Liver (tissue), 9 donors: ENCODE measurements around the gene MSI2. TPM values are rescaled to one million over a fixed set of nuclear protein-coding genes. Genes with fewer than 3 reads are reported as not detected.

Source experiments
- DNase-seq: peaks from one replicate; pipeline ENCODE4 v3.0.0-alpha.2; 2017; ENCODE audit warnings: low spot score
- H3K27ac ChIP-seq, 2 donors: one replicate each; pipeline ENCODE4 v1.7.0; 2013; ENCODE audit warnings: inconsistent platforms in 2 of 2, low read length in 2 of 2, control low read depth in 1 of 2, low read depth in 1 of 2, mild to moderate bottlenecking in 1 of 2
- H3K27me3 ChIP-seq, 4 donors: one replicate each; pipeline versions ENCODE4 v1.6.1 to v1.7.0; 2013; ENCODE audit warnings: low read length in 3 of 4, inconsistent platforms in 1 of 4, mild to moderate bottlenecking in 1 of 4, moderate library complexity in 1 of 4; ENCODE audit not compliant: control insufficient read depth in 4 of 4, insufficient read depth in 4 of 4
- H3K36me3 ChIP-seq, 4 donors: one replicate each; pipeline versions ENCODE4 v1.6.1 to v1.7.0; 2013; ENCODE audit warnings: low read length in 3 of 4, mild to moderate bottlenecking in 3 of 4, low read depth in 1 of 4, moderate library complexity in 1 of 4; ENCODE audit not compliant: control insufficient read depth in 4 of 4, insufficient read depth in 3 of 4
- H3K4me1 ChIP-seq, 4 donors: one replicate each; pipeline versions ENCODE4 v1.6.1 to v1.7.0; 2013; ENCODE audit warnings: low read length in 3 of 4, mild to moderate bottlenecking in 3 of 4, moderate library complexity in 1 of 4; ENCODE audit not compliant: control insufficient read depth in 4 of 4, insufficient read depth in 4 of 4
- H3K4me3 ChIP-seq, 3 donors: one replicate each; pipeline versions ENCODE4 v1.6.1 to v1.7.0; 2013; ENCODE audit warnings: low read length in 3 of 3, control low read depth in 1 of 3, low read depth in 1 of 3, mild to moderate bottlenecking in 1 of 3
- H3K9ac ChIP-seq, 2 donors: one replicate each; pipeline ENCODE4 v1.7.0; 2013; ENCODE audit warnings: low read length in 2 of 2, mild to moderate bottlenecking in 2 of 2, moderate library complexity in 2 of 2, control low read depth in 1 of 2, low read depth in 1 of 2
- H3K9me3 ChIP-seq, 4 donors: one replicate each; pipeline versions ENCODE4 v1.6.1 to v1.7.0; 2013; ENCODE audit warnings: low read length in 3 of 4; ENCODE audit not compliant: control insufficient read depth in 4 of 4
- ATF3 ChIP-seq: IDR thresholded peaks from 2 replicates; pipeline ENCODE4 v1.6.1; 2016; ENCODE audit warnings: antibody characterized with exemption
- CTCF ChIP-seq: fragments of 150-350 bp; IDR thresholded peaks from 2 replicates; pipeline ENCODE4 v1.5.1; 2017; ENCODE audit warnings: improper control_type of control experiment, low read depth, low read length; ENCODE audit not compliant: missing input control
- EGR1 ChIP-seq, 2 donors: IDR thresholded peaks; 2 replicates each; pipeline ENCODE4 v1.6.1; 2016 to 2018; ENCODE audit warnings: antibody characterized with exemption in 2 of 2, low read depth in 2 of 2
- FOXA1 ChIP-seq: IDR thresholded peaks from 2 replicates; pipeline ENCODE4 v1.6.1; 2016; ENCODE audit warnings: antibody characterized with exemption
- FOXA2 ChIP-seq: IDR thresholded peaks from 2 replicates; pipeline ENCODE4 v1.6.1; 2016; ENCODE audit warnings: antibody characterized with exemption
- GABPA ChIP-seq, 2 donors: IDR thresholded peaks in 1 of 2; conservative IDR thresholded peaks in 1 of 2; 2 replicates each; pipeline ENCODE4 v1.6.1; 2016; ENCODE audit warnings: antibody characterized with exemption in 2 of 2, mild to moderate bottlenecking in 1 of 2, moderate library complexity in 1 of 2
- HNF4A ChIP-seq, 2 donors: conservative IDR thresholded peaks; 2 replicates each; pipeline ENCODE4 v1.6.1; 2016; ENCODE audit warnings: antibody characterized with exemption in 2 of 2, mild to moderate bottlenecking in 2 of 2
- HNF4G ChIP-seq: IDR thresholded peaks from 2 replicates; pipeline ENCODE4 v1.6.1; 2016; ENCODE audit warnings: antibody characterized with exemption
- JUND ChIP-seq, 2 donors: IDR thresholded peaks; 2 replicates each; pipeline ENCODE4 v1.6.1; 2016; ENCODE audit warnings: antibody characterized with exemption in 2 of 2
- MAX ChIP-seq: IDR thresholded peaks from 2 replicates; pipeline ENCODE4 v1.6.1; 2016; ENCODE audit warnings: antibody characterized with exemption
- NR2F2 ChIP-seq: IDR thresholded peaks from 2 replicates; pipeline ENCODE4 v1.6.1; 2016; ENCODE audit warnings: antibody characterized with exemption
- RAD21 ChIP-seq, 2 donors: IDR thresholded peaks; 2 replicates each; pipeline ENCODE4 v1.6.1; 2016; ENCODE audit warnings: antibody characterized with exemption in 2 of 2, mild to moderate bottlenecking in 2 of 2
- REST ChIP-seq: IDR thresholded peaks from 2 replicates; pipeline ENCODE4 v1.6.1; 2016; ENCODE audit warnings: antibody characterized with exemption, mild to moderate bottlenecking
- RXRA ChIP-seq, 2 donors: IDR thresholded peaks; 2 replicates each; pipeline ENCODE4 v1.6.1; 2017 to 2018; ENCODE audit warnings: antibody characterized with exemption in 2 of 2, mild to moderate bottlenecking in 1 of 2
- SP1 ChIP-seq: IDR thresholded peaks from 2 replicates; pipeline ENCODE4 v1.6.1; 2018; ENCODE audit warnings: antibody characterized with exemption, mild to moderate bottlenecking
- TAF1 ChIP-seq: conservative IDR thresholded peaks from 2 replicates; pipeline ENCODE4 v1.6.1; 2016; ENCODE audit warnings: antibody characterized with exemption, mild to moderate bottlenecking
- YY1 ChIP-seq: IDR thresholded peaks from 2 replicates; pipeline ENCODE4 v1.6.1; 2016; ENCODE audit warnings: antibody characterized with exemption, mild to moderate bottlenecking
- ZBTB33 ChIP-seq: IDR thresholded peaks from 2 replicates; pipeline ENCODE4 v1.6.1; 2016; ENCODE audit warnings: antibody characterized with exemption
- WGBS: extraction: QIAGEN DNeasy Blood & Tissue Kit; methylation state at CpG from one replicate; pipeline ENCODE4 v1.1.7; 2013; 5-methylcytosine and 5-hydroxymethylcytosine counted together
- polyA plus RNA-seq, 2 donors: library from polyadenylated mRNA; stranded (reverse) in 1 of 2; unstranded in 1 of 2; fragments of 200-250 nt in 1 of 2; fragments of >200 nt in 1 of 2; fragmentation: Nextera tagmentation in 1 of 2; extraction: Ambion mirVana in 1 of 2; gene quantifications; one replicate each; pipeline versions ENCODE4 v1.2.1 to v1.2.3, GENCODE V29; 2013 to 2015
- total RNA-seq, 2 donors: library from RNA; depleted of rRNA; stranded (reverse); fragments of >200 nt; gene quantifications; one replicate each; pipeline ENCODE4 v1.2.3, GENCODE V29; 2014
- donor health status: healthy.
- donor health status: healthy.
- donor health status: healthy.
- donor health status: healthy.
- donor health status: healthy.

MSI2 gene
- total and polyA plus RNA-seq, 4 donors = 5.7 to 15.6 (median 9.2) TPM

GRCh38 chr17:57609125-57609877, 353.0 kb downstream of the MSI2 start:
- Histone ChIP-seq H3K9me3 (no peaks in the 10 kb centered on the region), H3K4me3 (no peak overlapping the region), H3K36me3 (no peaks in the 10 kb centered on the region), H3K27me3 (no peaks in the 10 kb centered on the region), H3K4me1 (no peaks in the 10 kb centered on the region), H3K9ac (no peak overlapping the region), H3K27ac (no peak overlapping the region)
- no peak for TF ChIP-seq FOXA2
- TF ChIP-seq JUND (IDR thresholded peaks at IDR 0.05) = no peak
- no peak for TF ChIP-seq REST
- TF ChIP-seq RAD21 (IDR thresholded peaks at IDR 0.05) = no peak
- TF ChIP-seq NR2F2 = no peak
- DNase-seq = no peak
- 91% methylated on average over 11 of the region's 11 CpGs for WGBS

- H3K27ac ChIP-seq = no peak overlapping the region
Measured at GRCh38 chr17:57609878-57610270, 353.6 kb downstream of the MSI2 start.

More at GRCh38 chr17:57609878-57610270, 353.6 kb downstream of the MSI2 start:
- Histone ChIP-seq H3K4me1 (no peaks in the 10 kb centered on the region), H3K9ac (no peak overlapping the region), H3K36me3 (no peaks in the 10 kb centered on the region), H3K9me3 (no peaks in the 10 kb centered on the region), H3K27me3 (no peaks in the 10 kb centered on the region), H3K4me3 (no peak overlapping the region)
- TF ChIP-seq GABPA (IDR thresholded peaks at IDR 0.05 in 1 of 2, conservative IDR thresholded peaks at IDR 0.05 in 1 of 2) (no peak), RXRA (IDR thresholded peaks at IDR 0.05) (no peak), RAD21 (IDR thresholded peaks at IDR 0.05) (no peak), EGR1 (IDR thresholded peaks at IDR 0.05; ENCODE audit: low read depth in 2 of 2) (no peak), SP1 (no peak), FOXA2 (no peak), HNF4A (conservative IDR thresholded peaks at IDR 0.05) (no peak), TAF1 (no peak), YY1 (no peak), FOXA1 (no peak), JUND (IDR thresholded peaks at IDR 0.05) (no peak), ZBTB33 (no peak), HNF4G (no peak), ATF3 (no peak), NR2F2 (no peak), REST (no peak), CTCF (no peak), MAX (no peak)
- WGBS = 90% methylated on average over 13 of the region's 13 CpGs
- DNase-seq = no peak
